HG03558 (cell line): ENCODE data around the gene FOXP1.

ENCODE experiments used
- ATAC-seq: cut with Tn5 transposase; IDR thresholded peaks from one replicate; pipeline ENCODE4 v1.9.1; 2021; ENCODE audit warnings: moderate number of reproducible peaks; ENCODE audit not compliant: unreplicated experiment; ENCODE audit errors: extremely low read depth

FOXP1 gene

GRCh38 chr3:71491154-71491752 is 92.3 kb downstream of the FOXP1 start:
- ATAC-seq, result no peak

DNA sequence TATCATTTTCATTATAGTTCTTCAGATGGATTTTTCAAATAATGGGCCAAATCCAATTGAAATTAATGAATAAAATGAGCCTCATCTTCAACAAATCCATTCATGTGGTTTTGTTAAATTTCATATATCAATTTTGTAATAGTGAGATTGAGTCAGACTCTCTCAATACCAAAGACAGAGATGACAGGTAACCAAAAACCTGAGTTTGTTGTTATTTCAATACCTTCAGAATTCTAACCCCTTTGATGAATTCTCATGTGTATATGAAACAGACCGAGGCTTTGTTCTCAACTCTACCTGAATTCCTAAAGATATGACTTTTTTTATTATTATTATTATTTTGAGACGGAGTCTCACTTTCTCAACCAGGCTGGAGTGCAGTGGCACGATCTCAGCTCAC is 92.8 kb downstream of the FOXP1 start:
- ATAC-seq, result no peak

DNA sequence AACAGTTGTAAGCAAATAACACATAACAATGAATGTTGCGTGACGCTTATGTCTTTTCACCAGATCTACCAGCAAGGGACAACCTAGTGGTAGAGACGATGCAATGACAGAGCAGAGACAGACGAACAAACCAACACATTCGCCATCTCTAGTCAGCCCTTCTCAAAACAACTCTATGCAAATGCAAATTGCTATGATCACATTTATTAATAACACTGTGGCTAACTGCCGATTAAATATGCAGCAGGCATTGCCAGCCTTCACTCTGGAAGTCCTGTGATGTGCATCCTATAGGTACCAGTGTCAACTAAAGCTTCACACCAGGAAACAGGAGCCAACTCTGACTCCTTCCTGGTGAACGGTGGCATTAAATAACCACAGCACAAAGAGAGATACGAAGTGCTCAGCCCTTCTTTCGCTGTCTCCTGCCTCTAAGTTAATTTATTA is 94.2 kb downstream of the FOXP1 start:
- ATAC-seq, result no peak

GRCh38 chr3:71488882-71489281 is 94.6 kb downstream of the FOXP1 start:
- ATAC-seq, result no peak

GRCh38 chr3:71488391-71488809 is 95.1 kb downstream of the FOXP1 start:
- ATAC-seq, result no peak

DNA sequence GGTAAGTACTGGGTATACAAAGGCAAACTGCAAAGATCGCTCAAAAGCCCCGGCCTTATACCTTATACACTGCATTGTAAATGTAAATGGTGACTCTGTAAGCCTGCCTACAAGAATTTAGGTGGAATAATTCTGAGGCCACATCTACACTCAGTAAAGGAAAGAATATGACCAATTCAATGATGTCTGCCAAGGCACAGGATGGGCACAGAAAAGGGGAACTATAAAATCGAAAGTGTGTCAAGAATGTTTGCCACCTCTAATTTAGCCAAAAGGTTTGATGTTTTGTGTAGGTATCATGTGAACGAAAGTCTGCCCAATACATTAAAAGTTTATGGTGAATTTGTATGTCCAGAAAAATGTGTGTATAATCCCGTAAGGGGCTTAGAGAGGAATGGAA is 96.1 kb downstream of the FOXP1 start:
- ATAC-seq, result no peak

GRCh38 chr3:71486831-71487230 is 96.7 kb downstream of the FOXP1 start:
- ATAC-seq, result no peak

DNA sequence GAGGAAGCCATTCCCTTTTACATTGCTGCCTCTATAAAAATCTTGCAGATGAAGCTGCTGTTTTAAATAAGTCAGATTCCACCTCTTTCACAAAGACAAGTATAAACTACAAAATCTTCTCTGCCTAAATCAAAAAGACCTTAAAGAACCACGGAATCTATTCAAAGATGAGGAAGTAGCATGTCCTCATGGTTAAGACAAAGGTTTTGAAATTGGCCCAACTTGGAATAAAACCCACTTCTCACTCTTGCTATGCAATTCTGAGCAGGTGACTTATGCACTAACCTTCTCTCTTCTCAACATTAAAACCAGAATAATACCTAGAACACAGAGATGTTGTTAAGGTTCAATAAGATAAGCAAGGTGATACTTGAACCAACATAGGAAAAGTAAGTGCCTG is 97.6 kb downstream of the FOXP1 start:
- ATAC-seq, result no peak

DNA sequence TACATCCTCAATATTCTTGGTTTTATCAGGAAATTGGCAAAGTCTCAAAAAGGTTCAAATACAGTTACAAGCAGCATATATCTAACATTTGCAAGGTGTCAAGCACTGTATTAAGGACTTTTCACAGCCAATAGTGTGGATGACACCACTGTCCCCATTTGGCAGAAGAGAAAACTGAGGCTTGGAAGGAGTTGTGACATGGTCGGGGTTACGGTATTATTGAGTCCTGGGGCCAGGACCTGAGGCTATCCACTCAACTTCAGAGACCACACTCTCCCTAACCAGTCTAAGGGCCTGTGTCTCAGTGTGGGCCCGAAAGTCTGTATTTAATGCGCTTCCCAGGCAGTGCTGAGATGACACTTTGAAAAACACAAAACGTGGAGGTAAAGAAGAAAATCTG is 99.1 kb downstream of the FOXP1 start:
- no peak for ATAC-seq

DNA sequence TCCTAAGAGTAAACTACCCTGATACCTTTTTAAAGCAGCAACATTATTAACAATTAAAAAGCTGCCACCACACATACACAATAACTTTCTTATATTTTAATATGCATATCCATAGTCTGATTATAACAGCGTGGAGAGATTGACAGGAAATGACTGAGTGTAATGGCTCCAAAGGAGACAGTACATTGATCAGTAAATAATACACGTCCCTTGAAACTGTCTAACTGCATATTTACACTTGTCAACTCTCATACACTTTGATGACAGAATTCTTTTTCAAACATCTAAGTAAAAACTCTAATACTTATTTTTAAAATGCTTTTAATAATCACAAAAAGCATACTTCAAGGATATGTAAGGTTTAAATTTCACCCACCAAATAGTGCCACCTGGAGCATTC is 99.5 kb downstream of the FOXP1 start:
- ATAC-seq, result no peak

DNA sequence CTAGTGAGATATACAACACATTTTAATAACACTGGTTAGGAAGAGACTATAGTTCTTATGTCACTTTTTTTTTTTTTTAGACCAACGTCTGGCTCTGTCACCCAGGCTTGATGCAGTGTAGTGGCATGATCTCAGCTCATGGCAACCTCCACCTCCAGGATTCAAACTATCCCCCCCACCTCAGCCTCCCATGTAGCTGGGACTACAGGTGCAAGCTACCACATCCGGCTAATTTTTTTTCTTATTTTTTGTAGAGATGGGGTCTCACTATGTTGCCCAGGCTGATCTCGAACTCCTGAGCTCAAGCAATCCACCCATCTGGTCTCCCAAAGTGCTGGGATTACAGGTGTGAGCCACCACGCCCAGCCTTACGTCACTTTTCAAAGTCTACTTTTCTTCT is 100.8 kb downstream of the FOXP1 start:
- no peak for ATAC-seq

DNA sequence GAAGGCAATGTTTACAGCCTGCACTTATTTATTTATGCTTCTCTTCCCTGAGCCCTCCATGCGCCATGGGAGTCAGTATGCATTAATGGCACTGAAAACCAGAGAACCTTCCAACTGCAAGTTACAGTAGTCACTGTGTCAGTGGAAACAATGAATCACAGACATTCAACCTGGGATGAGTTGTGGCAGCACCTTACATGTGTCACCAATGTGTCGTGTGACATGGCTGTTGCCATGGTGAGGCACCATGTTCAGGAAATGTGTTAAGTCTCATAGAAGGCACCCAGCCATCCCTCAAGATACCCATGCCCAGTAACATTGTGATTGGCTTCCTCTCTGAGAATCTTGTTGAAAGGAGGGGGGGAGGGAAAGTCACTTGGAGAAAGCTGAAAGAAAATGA is 105.0 kb downstream of the FOXP1 start:
- ATAC-seq, result no peak

- ATAC-seq, result no peak
Measured at GRCh38 chr3:71476950-71477349, 106.6 kb downstream of the FOXP1 start.

DNA sequence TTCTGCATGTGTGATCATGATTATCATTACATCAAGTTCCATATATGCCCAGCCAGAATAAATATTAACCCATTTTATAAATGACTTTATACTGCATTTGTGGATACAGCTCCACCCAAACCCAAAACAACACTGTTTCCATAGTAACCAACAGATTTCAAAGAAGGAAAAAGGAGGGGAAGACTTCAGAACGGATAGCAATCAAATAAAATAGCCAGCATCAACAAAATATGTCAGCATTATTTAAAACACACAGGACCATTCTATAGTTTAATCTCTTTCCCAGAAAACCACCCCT is 114.4 kb downstream of the FOXP1 start:
- no peak for ATAC-seq

DNA sequence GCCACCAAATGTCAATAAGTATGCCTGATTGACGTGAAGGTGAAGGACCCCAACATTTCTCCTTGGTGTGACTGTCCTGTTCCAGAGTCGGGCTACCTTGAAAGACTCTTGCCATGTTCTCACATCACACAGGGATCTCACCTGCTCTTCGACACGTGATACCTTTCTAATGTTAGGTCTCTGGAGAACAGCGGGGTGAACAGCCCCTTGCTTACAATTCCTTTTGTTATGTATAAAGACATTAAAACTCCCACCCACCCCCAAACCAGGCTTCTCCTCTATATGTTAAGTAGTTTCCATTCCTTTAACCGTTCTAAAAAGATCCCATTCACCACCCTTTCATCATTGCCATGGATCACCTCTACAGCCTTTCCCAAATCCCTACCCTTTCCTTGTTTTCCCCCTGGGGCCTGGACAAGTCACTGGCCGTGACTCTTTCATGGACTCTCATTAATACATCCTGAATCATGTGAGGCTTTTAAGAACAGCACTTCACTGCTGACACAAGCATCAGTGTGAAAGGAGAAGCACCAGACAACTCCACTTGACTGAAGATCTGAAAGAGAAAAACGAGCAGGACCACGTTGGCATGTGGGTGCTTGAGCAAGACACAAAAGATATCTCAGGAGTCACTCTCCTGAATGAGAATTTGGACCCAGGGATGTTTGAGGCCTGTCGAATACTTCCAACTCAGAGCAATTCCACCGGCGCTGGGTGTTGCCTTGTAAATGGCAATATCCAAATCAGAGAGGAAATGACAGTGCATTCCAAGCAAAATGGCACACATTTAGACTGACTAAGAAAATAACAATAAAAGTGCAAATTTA is 115.0 kb downstream of the FOXP1 start:
- ATAC-seq, result no peak

GRCh38 chr3:71466483-71466882 is 117.0 kb downstream of the FOXP1 start:
- no peak for ATAC-seq

DNA sequence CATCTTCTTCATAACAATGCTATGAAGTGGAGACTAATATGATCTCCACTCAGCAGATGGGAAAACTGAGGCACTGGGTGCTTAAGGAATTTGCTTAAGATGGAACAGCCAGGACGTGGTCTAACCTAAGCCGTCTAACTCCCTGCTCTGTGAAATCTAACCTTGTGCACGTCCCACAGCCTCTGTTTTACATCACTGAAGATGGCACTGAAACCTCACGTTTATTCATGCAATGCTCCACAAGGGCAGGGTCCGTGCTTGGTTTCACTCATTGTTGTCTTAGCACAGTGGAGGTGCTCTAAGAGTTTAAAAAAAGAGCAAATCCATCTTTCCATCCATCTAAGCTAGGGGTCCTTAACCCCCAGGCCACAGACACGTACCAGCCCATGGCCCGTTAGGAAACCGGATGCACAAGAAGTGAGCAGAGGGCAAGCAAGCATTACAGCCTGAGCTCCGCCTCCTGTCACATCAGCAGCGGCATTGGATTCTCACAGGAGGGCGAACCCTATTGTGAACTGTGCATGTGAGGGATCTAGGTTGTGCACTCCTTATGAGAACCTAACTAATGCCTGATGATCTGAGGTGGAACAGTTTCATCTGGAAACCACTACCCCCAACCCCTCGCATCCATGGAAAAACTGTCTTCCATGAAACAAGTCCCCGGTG is 118.0 kb downstream of the FOXP1 start:
- no peak for ATAC-seq

GRCh38 chr3:71464613-71465012 is 118.9 kb downstream of the FOXP1 start:
- no peak for ATAC-seq

DNA sequence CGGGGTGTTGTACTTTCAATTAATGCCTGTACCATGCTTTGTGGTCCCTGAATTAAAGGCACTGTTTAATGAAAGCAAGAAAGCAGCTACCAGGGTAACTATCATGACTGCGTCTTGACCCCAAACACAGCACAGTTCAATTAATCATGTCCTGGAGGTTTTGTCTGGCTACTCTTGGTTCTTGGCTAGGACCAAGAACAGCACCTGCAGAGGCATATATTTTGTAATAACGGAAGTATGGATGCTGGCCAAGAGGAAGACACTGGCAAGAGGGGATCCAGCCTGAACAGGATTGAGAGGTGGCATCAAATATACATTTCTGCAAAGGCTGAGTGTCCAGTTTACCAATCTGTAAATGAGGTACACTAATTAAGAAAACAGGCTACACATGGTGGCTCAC is 119.9 kb downstream of the FOXP1 start:
- no peak for ATAC-seq

DNA sequence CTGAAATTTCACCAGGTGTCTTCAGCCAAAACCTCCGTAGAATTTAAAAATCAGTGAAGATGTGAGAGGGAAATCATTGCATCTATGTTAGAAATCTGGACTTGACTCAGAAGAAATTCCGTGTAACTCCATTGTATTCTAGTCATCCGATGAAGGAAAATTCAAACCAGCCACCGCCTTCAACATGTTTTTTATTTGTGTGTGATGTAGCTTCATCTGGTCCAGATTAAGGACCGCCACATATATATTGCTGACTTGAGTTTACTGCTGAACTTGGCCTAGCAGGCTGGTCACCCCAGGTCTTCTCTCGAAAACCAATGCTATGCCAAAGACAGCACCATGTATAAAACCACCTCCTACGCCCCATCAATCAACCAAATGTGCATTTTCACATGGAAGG is 120.9 kb downstream of the FOXP1 start:
- no peak for ATAC-seq

DNA sequence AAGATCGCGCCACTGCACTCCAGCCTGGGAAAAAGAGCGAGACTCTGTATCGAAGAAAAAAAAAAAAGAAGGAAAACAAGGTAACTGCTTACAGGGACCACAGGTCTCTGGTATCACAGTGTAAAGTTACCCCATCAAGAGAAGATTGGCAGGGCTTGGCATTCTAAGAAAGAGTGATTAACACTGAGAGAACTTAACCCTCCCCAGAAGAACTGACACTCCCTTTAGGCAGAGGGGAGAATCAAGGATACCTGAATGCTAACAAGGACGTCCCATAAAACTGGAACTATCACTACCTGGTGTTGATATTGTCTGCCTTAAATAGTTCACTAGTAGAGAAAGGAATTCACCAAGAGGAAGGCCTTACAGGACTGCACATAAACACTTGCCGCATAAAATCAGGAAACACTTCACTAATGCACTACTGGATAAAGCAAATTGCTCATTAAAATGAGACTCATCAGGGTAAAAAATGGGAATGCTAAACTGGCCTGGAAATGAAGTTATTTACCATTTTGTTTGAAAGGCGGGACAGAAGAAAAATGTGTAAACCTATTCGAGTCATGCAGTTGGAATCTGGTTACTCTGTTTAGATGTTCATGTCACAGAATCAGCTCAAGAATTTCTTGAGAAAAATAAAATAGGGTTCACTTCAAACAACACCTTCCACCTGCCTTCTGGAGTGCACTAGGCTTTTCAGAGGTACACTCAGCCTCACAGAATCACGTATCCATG is 121.6 kb downstream of the FOXP1 start:
- ATAC-seq, result no peak
